ENCODE measurements around the gene ECSIT.

- TF ChIP-seq POLR2A (IDR thresholded peaks at IDR 0.05), result no peak
- no peak for TF ChIP-seq CTCF (IDR thresholded peaks at IDR 0.05)
- TF ChIP-seq POLR2AphosphoS5 (IDR thresholded peaks at IDR 0.05), result no peak
- no peak for TF ChIP-seq EP300 (IDR thresholded peaks at IDR 0.05)
These were observed 19.2 kb upstream of the ECSIT start for GRCh38 chr19:11547929-11548700.
